ENCODE measurements around the gene ALG3. TPM values are rescaled to one million over a fixed set of nuclear protein-coding genes. Genes with fewer than 3 reads are reported as not detected.

ALG3 gene
- total RNA-seq, 1 experiment from 2014 or later: 68.8 TPM

GRCh38 chr3:184261854-184262763 is 13.3 kb upstream of the ALG3 start:
- POLR2A ChIA-PET (ENCODE audit: low non-redundant PET): no interaction called here
- Histone ChIP-seq H3K4me3 (ENCODE audit: low read depth, low read length, poor library complexity, severe bottlenecking) (peak overlapping the region; percentile 51), H3K27ac (ENCODE audit: low read depth, low read length, poor library complexity, severe bottlenecking) (no peak overlapping the region), H3K4me1 (ENCODE audit: insufficient read depth, low read length, poor library complexity, severe bottlenecking) (peaks cover 11% of the 10 kb centered on the region), H3K9me3 (ENCODE audit: low read depth, low read length, poor library complexity, severe bottlenecking) (no peaks in the 10 kb centered on the region), H3K36me3 (ENCODE audit: insufficient read depth, low read length, poor library complexity, severe bottlenecking) (no peaks in the 10 kb centered on the region), H3K27me3 (replicated peaks; ENCODE audit: insufficient read depth, low read depth, low read length, poor library complexity) (peaks cover 25% of the 10 kb centered on the region)
- no TSS peak for BruUV-seq (replicated peaks)
- intact Hi-C loops (cut with micrococcal nuclease; ENCODE audit: unreplicated experiment): no loop called here
- CTCF ChIA-PET: interaction anchor here (0.6 kb wide), 1 partner anchor 12 kb away, joined by 11 read pairs; no protein-coding TSS in a partner anchor
- TF ChIP-seq EZH2 (IDR thresholded peaks at IDR 0.05; ENCODE audit: borderline replicate concordance, low read depth, low read length, poor library complexity, severe bottlenecking) (no peak), CTCF (conservative IDR thresholded peaks at IDR 0.05; ENCODE audit: low read depth, low read length) (no peak)
- DNase-seq (ENCODE audit: low spot score): peak; percentile 37

- Histone ChIP-seq H3K4me3 (ENCODE audit: low read depth, low read length, poor library complexity, severe bottlenecking) (peak within 1 kb of the TSS; percentile 51), H3K27ac (ENCODE audit: low read depth, low read length, poor library complexity, severe bottlenecking) (no peak within 1 kb of the TSS), H3K9me3 (ENCODE audit: low read depth, low read length, poor library complexity, severe bottlenecking) (no peaks in the 10 kb centered on the region), H3K27me3 (replicated peaks; ENCODE audit: insufficient read depth, low read depth, low read length, poor library complexity) (peaks cover 25% of the 10 kb centered on the region), H3K36me3 (ENCODE audit: insufficient read depth, low read length, poor library complexity, severe bottlenecking) (no peaks in the 10 kb centered on the region), H3K4me1 (ENCODE audit: insufficient read depth, low read length, poor library complexity, severe bottlenecking) (peaks cover 11% of the 10 kb centered on the region)
- POLR2A ChIA-PET (ENCODE audit: low non-redundant PET): interaction anchor here (0.7 kb wide), 1 partner anchor 368 kb away, joined by 9 read pairs; no protein-coding TSS in a partner anchor
- no peak for TF ChIP-seq EZH2 (IDR thresholded peaks at IDR 0.05; ENCODE audit: borderline replicate concordance, low read depth, low read length, poor library complexity, severe bottlenecking)
- TF ChIP-seq CTCF (conservative IDR thresholded peaks at IDR 0.05; ENCODE audit: low read depth, low read length): no peak
- CTCF ChIA-PET: interaction anchor here (0.6 kb wide), 1 partner anchor 34 kb away, joined by 5 read pairs; no protein-coding TSS in a partner anchor
- peak; percentile 66 for DNase-seq (ENCODE audit: low spot score)
- intact Hi-C loops (cut with micrococcal nuclease; ENCODE audit: unreplicated experiment): no loop called here
- BruUV-seq (replicated peaks): no TSS peak
These were observed 12.6 kb upstream of the ALG3 start, which contains the start of gene CAMK2N2 for GRCh38 chr3:184261270-184261853. Gene CAMK2N2 (minus strand): TSS chr3:184261553. CDS start chr3:184261285, 268 bp downstream.

DNA sequence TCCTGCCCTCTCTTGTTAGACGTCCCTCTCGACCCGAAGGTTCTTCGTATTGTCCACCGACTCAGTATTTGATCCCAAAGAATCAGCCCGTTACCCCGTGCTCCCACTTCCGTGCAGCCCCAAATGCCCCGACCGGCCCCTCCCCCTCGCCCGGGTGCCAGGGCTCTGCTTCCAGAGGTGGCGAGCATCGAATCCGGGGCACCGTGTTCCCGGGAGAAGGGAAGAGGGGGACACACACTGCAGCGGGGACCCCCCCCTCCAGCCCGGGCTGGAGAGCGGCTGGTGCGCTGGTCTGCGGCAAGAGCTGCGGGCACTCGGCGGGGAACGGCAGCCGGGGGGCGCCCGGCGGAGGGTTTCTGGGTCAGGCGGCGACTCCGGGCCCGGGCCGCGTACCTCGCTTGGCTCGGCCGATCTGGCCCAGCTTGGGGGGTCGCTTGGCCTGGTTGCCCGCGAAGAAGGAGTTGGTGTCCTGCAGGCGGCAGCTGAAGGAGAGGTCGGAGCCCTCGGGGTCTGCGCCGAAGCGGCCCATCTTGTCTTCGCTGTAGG is 12.0 kb upstream of the ALG3 start:
- H3K27me3 ChIP-seq (replicated peaks; ENCODE audit: insufficient read depth, low read depth, low read length, poor library complexity): peaks cover 25% of the 10 kb centered on the region
- no TSS peak for BruUV-seq (replicated peaks)
- POLR2A ChIA-PET (ENCODE audit: low non-redundant PET): interaction anchor here (0.7 kb wide), 1 partner anchor 367 kb away, joined by 9 read pairs; no protein-coding TSS in a partner anchor

More for the DNA sequence above, 12.0 kb upstream of the ALG3 start:
- Histone ChIP-seq H3K9me3 (ENCODE audit: low read depth, low read length, poor library complexity, severe bottlenecking) (no peaks in the 10 kb centered on the region), H3K4me1 (ENCODE audit: insufficient read depth, low read length, poor library complexity, severe bottlenecking) (peaks cover 11% of the 10 kb centered on the region), H3K36me3 (ENCODE audit: insufficient read depth, low read length, poor library complexity, severe bottlenecking) (no peaks in the 10 kb centered on the region), H3K27ac (ENCODE audit: low read depth, low read length, poor library complexity, severe bottlenecking) (no peak overlapping the region), H3K4me3 (ENCODE audit: low read depth, low read length, poor library complexity, severe bottlenecking) (peak overlapping the region; percentile 51)
- intact Hi-C loops (cut with micrococcal nuclease; ENCODE audit: unreplicated experiment): no loop called here
- DNase-seq (ENCODE audit: low spot score): no peak
- CTCF ChIA-PET: interaction anchor here (0.5 to 0.6 kb wide), 2 partner anchors 34 to 80 kb away, joined by 4 to 5 read pairs; no protein-coding TSS in a partner anchor
- TF ChIP-seq CTCF (conservative IDR thresholded peaks at IDR 0.05; ENCODE audit: low read depth, low read length) (no peak), EZH2 (IDR thresholded peaks at IDR 0.05; ENCODE audit: borderline replicate concordance, low read depth, low read length, poor library complexity, severe bottlenecking) (peak; percentile 53)

Measured in A673 (cell line).